Keratinocyte (primary cell): ENCODE data around the gene IL1A. TPM values are rescaled to one million over a fixed set of nuclear protein-coding genes. Genes with fewer than 3 reads are reported as not detected.

Experiments used
- DNase-seq: peaks from one replicate; pipeline ENCODE4 v3.0.0-alpha.2; 2011; ENCODE audit warnings: low read depth, missing footprints, low spot score
- FAIRE-seq: peaks from 2 replicates; lab custom pipeline; 2011; peaks lifted over from hg19 to GRCh38; lab: Jason Lieb, UNC
- H2AFZ ChIP-seq: 2 replicates; pipeline ENCODE4 v1.6.0; 2012; ENCODE audit warnings: low read length, control low read depth, inconsistent platforms; ENCODE audit not compliant: control insufficient read depth
- H3K27ac ChIP-seq: 2 replicates; pipeline ENCODE4 v1.5.1; 2011; ENCODE audit warnings: low read length; ENCODE audit not compliant: control insufficient read depth, insufficient read depth
- H3K27me3 ChIP-seq: 3 replicates; pipeline ENCODE4 v1.6.0; 2011; ENCODE audit warnings: low read length; ENCODE audit not compliant: control insufficient read depth, insufficient read depth; ENCODE audit errors: extremely low read depth
- H3K36me3 ChIP-seq, 2 experiments: 2 replicates in 1 of 2; 3 replicates in 1 of 2; pipeline ENCODE4 v1.5.1; 2011; ENCODE audit warnings: low read length in 2 of 2, mild to moderate bottlenecking in 1 of 2; ENCODE audit not compliant: control insufficient read depth in 2 of 2, insufficient read depth in 2 of 2; ENCODE audit errors: extremely low read depth in 1 of 2
- H3K4me1 ChIP-seq: 3 replicates; pipeline ENCODE4 v1.5.1; 2011; ENCODE audit warnings: low read length; ENCODE audit not compliant: control insufficient read depth, insufficient read depth; ENCODE audit errors: extremely low read depth
- H3K4me2 ChIP-seq: 3 replicates; pipeline ENCODE4 v1.6.0; 2011; ENCODE audit warnings: low read depth, low read length; ENCODE audit not compliant: control insufficient read depth, insufficient read depth; ENCODE audit errors: extremely low read depth
- H3K4me3 ChIP-seq, 3 experiments: fragments of 200-600 bp in 1 of 3; sonication (generic) in 1 of 3; 2 replicates in 2 of 3; 3 replicates in 1 of 3; pipeline ENCODE4 v1.5.1; 2011 to 2016; ENCODE audit warnings: low read length in 3 of 3, mild to moderate bottlenecking in 3 of 3, control low read depth in 2 of 3, inconsistent platforms in 1 of 3, low read depth in 1 of 3, mixed read lengths in 1 of 3, mixed run types in 1 of 3, moderate library complexity in 1 of 3; ENCODE audit not compliant: control insufficient read depth in 2 of 3, insufficient read depth in 2 of 3; ENCODE audit errors: extremely low read depth in 1 of 3
- H3K79me2 ChIP-seq: 2 replicates; pipeline ENCODE4 v1.6.0; 2012; ENCODE audit warnings: low read length; ENCODE audit not compliant: control insufficient read depth, insufficient read depth
- H3K9ac ChIP-seq: 3 replicates; pipeline ENCODE4 v1.6.0; 2011; ENCODE audit warnings: low read length; ENCODE audit not compliant: control insufficient read depth, insufficient read depth; ENCODE audit errors: extremely low read depth
- H3K9me1 ChIP-seq: 3 replicates; pipeline ENCODE4 v1.6.0; 2011; ENCODE audit warnings: low read length; ENCODE audit not compliant: control insufficient read depth, insufficient read depth; ENCODE audit errors: extremely low read depth
- H3K9me3 ChIP-seq: 2 replicates; pipeline ENCODE4 v1.5.1; 2012; ENCODE audit warnings: low read depth, low read length; ENCODE audit not compliant: control insufficient read depth
- H4K20me1 ChIP-seq: 3 replicates; pipeline ENCODE4 v1.6.0; 2011; ENCODE audit warnings: low read length; ENCODE audit not compliant: control insufficient read depth, insufficient read depth; ENCODE audit errors: extremely low read depth
- CTCF ChIP-seq, 3 experiments: IDR thresholded peaks in 1 of 3; conservative IDR thresholded peaks in 1 of 3; optimal IDR thresholded peaks in 1 of 3; 2 replicates in 2 of 3; 3 replicates in 1 of 3; pipeline versions ENCODE3 to v1.5.1; 2011; ENCODE audit warnings: low read length in 3 of 3, mild to moderate bottlenecking in 3 of 3, moderate library complexity in 2 of 3, control low read depth in 1 of 3, inconsistent platforms in 1 of 3; ENCODE audit not compliant: insufficient read depth in 2 of 3; ENCODE audit errors: extremely low read depth in 1 of 3
- EZH2 ChIP-seq: IDR thresholded peaks from one replicate; pipeline ENCODE4 v1.6.1; 2012; ENCODE audit warnings: inconsistent platforms, mild to moderate bottlenecking, low read length, moderate library complexity
- dilution Hi-C: fragments of 300-500 bp; cut with MboI; formaldehyde crosslinking; loops from one replicate; pipeline ENCODE4 v1.7.0; 2020; ENCODE audit warnings: low sequenced_read_pairs; ENCODE audit not compliant: extremely low pct_ligation_motif_present
- polyA plus RNA-seq, 5 experiments: library from polyadenylated mRNA; depleted of rRNA in 3 of 5; stranded (reverse) in 3 of 5; stranded (forward) in 1 of 5; unstranded in 1 of 5; fragments of >200 nt; gene quantifications; 1 replicate in 1 of 5; 2 replicates in 3 of 5; 3 replicates in 1 of 5; pipeline versions ENCODE4 v1.2.1 to v1.2.3, GENCODE V29; 2011 to 2012; ENCODE audit warnings: missing spikeins in 2 of 5, low read depth in 1 of 5, low replicate concordance in 1 of 5

Gene IL1A
- polyA plus RNA-seq, 1 donor (not counting 4 experiments of a cell fraction or from before 2014, with no cell fraction given) = 269 TPM

- no peak overlapping the region for H2AFZ ChIP-seq
- TF ChIP-seq CTCF (optimal IDR thresholded peaks at IDR 0.05 in 1 of 3, IDR thresholded peaks at IDR 0.05 in 1 of 3, conservative IDR thresholded peaks at IDR 0.05 in 1 of 3; ENCODE audit: extremely low read depth in 1 of 3, insufficient read depth in 2 of 3, low read length in 3 of 3) (no peak), EZH2 (no peak)
- no peaks in the 10 kb centered on the region for H3K9me3 ChIP-seq
- no peak overlapping the region for H3K4me2 ChIP-seq
- no peak for DNase-seq
- H3K79me2 ChIP-seq = no peaks in the 10 kb centered on the region
- H3K9ac ChIP-seq = no peak overlapping the region
- dilution Hi-C loops = no loop called here
- H3K27ac ChIP-seq = no peak overlapping the region
- peaks cover 10% of the 10 kb centered on the region for H3K4me1 ChIP-seq
- H3K4me3 ChIP-seq = no peak overlapping the region
- H3K9me1 ChIP-seq = no peaks in the 10 kb centered on the region
- FAIRE-seq = no peak
- H4K20me1 ChIP-seq = no peaks in the 10 kb centered on the region
- no peaks in the 10 kb centered on the region for H3K27me3 ChIP-seq
- peaks cover 14 to 26% of the 10 kb centered on the region in 2 experiments for H3K36me3 ChIP-seq
Observed at GRCh38 chr2:112827009-112827408, 42.7 kb upstream of the IL1A start.

- TF ChIP-seq EZH2 = no peak
- no peak for TF ChIP-seq CTCF (optimal IDR thresholded peaks at IDR 0.05 in 1 of 3, IDR thresholded peaks at IDR 0.05 in 1 of 3, conservative IDR thresholded peaks at IDR 0.05 in 1 of 3; ENCODE audit: extremely low read depth in 1 of 3, insufficient read depth in 2 of 3, low read length in 3 of 3)
- DNase-seq (no peak), FAIRE-seq (no peak)
- Histone ChIP-seq H3K4me1 (peaks cover 13% of the 10 kb centered on the region), H3K27me3 (no peaks in the 10 kb centered on the region), H4K20me1 (no peaks in the 10 kb centered on the region), H3K79me2 (no peaks in the 10 kb centered on the region), H3K4me3 (no peak overlapping the region), H3K36me3 (peaks cover 5 to 15% of the 10 kb centered on the region in 2 experiments), H2AFZ (no peak overlapping the region), H3K4me2 (no peak overlapping the region), H3K9me3 (no peaks in the 10 kb centered on the region), H3K9ac (no peak overlapping the region), H3K9me1 (no peaks in the 10 kb centered on the region), H3K27ac (no peak overlapping the region)
- dilution Hi-C loops = no loop called here
Observed at GRCh38 chr2:112825706-112826105, 41.4 kb upstream of the IL1A start.
